Duodenal mucosa (tissue), 2 donors: Measurements from ENCODE around the gene HBE1.
"Not testable (repeated sequence)": the region's sequence is repeated elsewhere in the genome, so short reads cannot be mapped to it uniquely, and the experiment has no call there.

ENCODE experiments used
- H3K27ac ChIP-seq: one replicate; pipeline ENCODE4 v1.7.0; 2013; ENCODE audit warnings: low read depth, low read length
- H3K27me3 ChIP-seq, 2 donors: one replicate each; pipeline ENCODE4 v1.7.0; 2013; ENCODE audit warnings: low read length in 2 of 2, control low read depth in 1 of 2; ENCODE audit not compliant: insufficient read depth in 2 of 2, control insufficient read depth in 1 of 2
- H3K36me3 ChIP-seq, 2 donors: one replicate each; pipeline ENCODE4 v1.7.0; 2013; ENCODE audit warnings: low read length in 2 of 2, control low read depth in 1 of 2; ENCODE audit not compliant: insufficient read depth in 2 of 2, control insufficient read depth in 1 of 2
- H3K4me1 ChIP-seq, 2 donors: one replicate each; pipeline ENCODE4 v1.7.0; 2013; ENCODE audit warnings: low read length in 2 of 2, control low read depth in 1 of 2; ENCODE audit not compliant: insufficient read depth in 2 of 2, control insufficient read depth in 1 of 2
- H3K4me3 ChIP-seq, 2 donors: one replicate each; pipeline ENCODE4 v1.7.0; 2013; ENCODE audit warnings: low read length in 2 of 2, low read depth in 1 of 2
- H3K9ac ChIP-seq, 2 donors: one replicate each; pipeline ENCODE4 v1.7.0; 2013; ENCODE audit warnings: low read length in 2 of 2, low read depth in 1 of 2
- H3K9me3 ChIP-seq, 2 donors: one replicate each; pipeline ENCODE4 v1.7.0; 2013; ENCODE audit warnings: low read length in 2 of 2, control low read depth in 1 of 2; ENCODE audit not compliant: control insufficient read depth in 1 of 2

The HBE1 gene

GRCh38 chr11:5297721-5298323 is 28.1 kb upstream of the HBE1 start:
- Histone ChIP-seq H3K9me3 (no peaks in the 10 kb centered on the region), H3K27ac (no peak overlapping the region)

GRCh38 chr11:5294342-5294995 is 24.7 kb upstream of the HBE1 start:
- not testable (repeated sequence) for H3K27ac ChIP-seq, H3K27me3 ChIP-seq, H3K4me1 ChIP-seq, H3K9me3 ChIP-seq, H3K9ac ChIP-seq, H3K36me3 ChIP-seq, H3K4me3 ChIP-seq

More at GRCh38 chr11:5297721-5298323, 28.1 kb upstream of the HBE1 start:
- no peaks in the 10 kb centered on the region for H3K36me3 ChIP-seq
- no peaks in the 10 kb centered on the region for H3K4me1 ChIP-seq
- H3K27me3 ChIP-seq = no peaks in the 10 kb centered on the region
- H3K9ac ChIP-seq = no peak overlapping the region
- no peak overlapping the region for H3K4me3 ChIP-seq

- H3K4me1 ChIP-seq = no peaks in the 10 kb centered on the region
- no peaks in the 10 kb centered on the region for H3K27me3 ChIP-seq
- no peaks in the 10 kb centered on the region for H3K9me3 ChIP-seq
- no peak overlapping the region for H3K27ac ChIP-seq
- H3K9ac ChIP-seq = no peak overlapping the region
- H3K4me3 ChIP-seq = no peak overlapping the region
- H3K36me3 ChIP-seq = no peaks in the 10 kb centered on the region
Observed at GRCh38 chr11:5293028-5293427, 23.3 kb upstream of the HBE1 start.

GRCh38 chr11:5291207-5291838 is 21.6 kb upstream of the HBE1 start:
- no peak overlapping the region for H3K4me3 ChIP-seq
- no peaks in the 10 kb centered on the region for H3K27me3 ChIP-seq
- H3K9ac ChIP-seq = no peak overlapping the region
- H3K4me1 ChIP-seq = no peaks in the 10 kb centered on the region
- no peaks in the 10 kb centered on the region for H3K36me3 ChIP-seq
- H3K27ac ChIP-seq = no peak overlapping the region
- no peaks in the 10 kb centered on the region for H3K9me3 ChIP-seq

GRCh38 chr11:5290106-5290505 is 20.4 kb upstream of the HBE1 start:
- H3K9ac ChIP-seq = no peak overlapping the region
- H3K4me1 ChIP-seq = no peaks in the 10 kb centered on the region

GRCh38 chr11:5289696-5290095 is 20.0 kb upstream of the HBE1 start:
- Histone ChIP-seq H3K4me3 (no peak overlapping the region), H3K27me3 (no peaks in the 10 kb centered on the region), H3K27ac (no peak overlapping the region)

More at GRCh38 chr11:5290106-5290505, 20.4 kb upstream of the HBE1 start:
- Histone ChIP-seq H3K27ac (no peak overlapping the region), H3K9me3 (no peaks in the 10 kb centered on the region), H3K4me3 (no peak overlapping the region), H3K36me3 (no peaks in the 10 kb centered on the region), H3K27me3 (no peaks in the 10 kb centered on the region)

GRCh38 chr11:5288906-5289550 is 19.3 kb upstream of the HBE1 start:
- H3K27ac ChIP-seq = no peak overlapping the region
- no peak overlapping the region for H3K9ac ChIP-seq
- H3K9me3 ChIP-seq = no peaks in the 10 kb centered on the region
- no peaks in the 10 kb centered on the region for H3K4me1 ChIP-seq
- H3K27me3 ChIP-seq = no peaks in the 10 kb centered on the region
- H3K36me3 ChIP-seq = no peaks in the 10 kb centered on the region
- no peak overlapping the region for H3K4me3 ChIP-seq

More at GRCh38 chr11:5289696-5290095, 20.0 kb upstream of the HBE1 start:
- Histone ChIP-seq H3K36me3 (no peaks in the 10 kb centered on the region), H3K9ac (no peak overlapping the region), H3K9me3 (no peaks in the 10 kb centered on the region), H3K4me1 (no peaks in the 10 kb centered on the region)

- Histone ChIP-seq H3K9ac (no peak overlapping the region), H3K36me3 (no peaks in the 10 kb centered on the region), H3K4me3 (no peak overlapping the region), H3K27ac (no peak overlapping the region), H3K27me3 (no peaks in the 10 kb centered on the region), H3K9me3 (no peaks in the 10 kb centered on the region), H3K4me1 (no peaks in the 10 kb centered on the region)
Observed at GRCh38 chr11:5288108-5288905, 18.6 kb upstream of the HBE1 start.

GRCh38 chr11:5286901-5287300 is 17.2 kb upstream of the HBE1 start:
- Histone ChIP-seq H3K9ac (no peak overlapping the region), H3K9me3 (no peaks in the 10 kb centered on the region), H3K4me1 (no peaks in the 10 kb centered on the region), H3K27ac (no peak overlapping the region), H3K27me3 (no peaks in the 10 kb centered on the region), H3K4me3 (no peak overlapping the region), H3K36me3 (no peaks in the 10 kb centered on the region)
